Vagina (tissue), 2 donors: ENCODE results near the gene TOGARAM2. TPM values are rescaled to one million over a fixed set of nuclear protein-coding genes. Genes with fewer than 3 reads are reported as not detected.

Experiments used
- DNase-seq, 2 donors: peaks; one replicate each; pipeline ENCODE4 v3.0.0-alpha.2; 2017; ENCODE audit errors: extremely low spot score in 2 of 2
- H3K27ac ChIP-seq: fragments of 200-600 bp; sonication (generic); one replicate; pipeline ENCODE4 v1.5.1; 2019
- H3K27me3 ChIP-seq: fragments of 200-600 bp; sonication (generic); one replicate; pipeline ENCODE4 v1.5.1; 2019
- H3K36me3 ChIP-seq, 2 donors: fragments of 200-600 bp; sonication (generic); one replicate each; pipeline ENCODE4 v1.5.1; 2017 to 2019
- H3K4me1 ChIP-seq: fragments of 200-600 bp; sonication (generic); one replicate; pipeline ENCODE4 v1.5.1; 2019
- H3K4me3 ChIP-seq, 2 donors: fragments of 200-600 bp; sonication (generic); 1 replicate in 1 of 2; 2 replicates in 1 of 2; pipeline ENCODE4 v1.5.1; 2016 to 2019
- H3K9me3 ChIP-seq: fragments of 200-600 bp; sonication (generic); one replicate; pipeline ENCODE4 v1.5.1; 2019
- CTCF ChIP-seq, 3 experiments: fragments of 450-650 bp in 2 of 3; fragments of 200-600 bp in 1 of 3; sonication (generic) in 1 of 3; IDR thresholded peaks; one replicate each; pipeline ENCODE4 v1.5.1; 2017 to 2019; ENCODE audit warnings: antibody characterized with exemption in 3 of 3, mild to moderate bottlenecking in 2 of 3, moderate library complexity in 2 of 3
- POLR2A ChIP-seq, 2 donors: fragments of 450-650 bp; IDR thresholded peaks; one replicate each; pipeline ENCODE4 v1.6.1; 2017; ENCODE audit warnings: antibody characterized with exemption in 2 of 2, mild to moderate bottlenecking in 2 of 2, moderate library complexity in 2 of 2
- POLR2AphosphoS5 ChIP-seq, 2 donors: sonication (generic); formaldehyde crosslinking; IDR thresholded peaks; one replicate each; pipeline ENCODE4 v1.9.0; 2017; ENCODE audit warnings: antibody characterized with exemption in 2 of 2, mild to moderate bottlenecking in 2 of 2, low read depth in 1 of 2; ENCODE audit not compliant: insufficient read depth in 1 of 2
- intact Hi-C: fragments of 100-400 bp; cut with DNase I; formaldehyde crosslinking; loops from one replicate; pipeline ENCODE4 v1.15.1; 2023
- total RNA-seq: library from RNA; depleted of rRNA; stranded (reverse); fragments of >200 nt; gene quantifications from one replicate; pipeline ENCODE4 v1.2.3, GENCODE V29; 2016

TOGARAM2 gene
- total RNA-seq, 1 donor from 2014 or later: under 0.01 TPM

DNA sequence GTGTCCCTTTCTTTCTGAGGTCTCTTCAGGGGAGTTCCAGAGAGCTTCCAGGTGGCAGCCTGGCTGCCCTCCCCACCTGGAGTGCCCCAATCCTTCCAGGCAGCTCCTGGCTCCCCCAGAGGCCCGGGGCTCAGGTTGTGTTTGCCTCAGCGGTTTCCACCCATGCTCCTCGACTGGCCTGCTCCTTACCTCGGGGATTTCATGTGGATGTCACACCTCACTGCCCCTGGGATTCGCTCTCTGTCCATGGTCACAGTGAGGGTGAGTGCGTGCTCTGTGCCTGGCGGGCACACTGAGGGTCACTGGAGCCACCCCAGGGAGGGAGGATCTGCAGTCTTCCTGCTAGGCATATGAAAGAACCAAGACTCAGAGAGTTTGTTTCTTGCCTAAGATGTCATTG is 2.1 kb upstream of the TOGARAM2 start:
- Histone ChIP-seq H3K9me3 (no peaks in the 10 kb centered on the region), H3K27me3 (no peaks in the 10 kb centered on the region), H3K27ac (no peak overlapping the region), H3K4me1 (no peaks in the 10 kb centered on the region), H3K36me3 (no peaks in the 10 kb centered on the region), H3K4me3 (no peak overlapping the region)
- no peak for TF ChIP-seq POLR2A (IDR thresholded peaks at IDR 0.05)
- TF ChIP-seq CTCF (IDR thresholded peaks at IDR 0.05): no peak
- no peak for TF ChIP-seq POLR2AphosphoS5 (IDR thresholded peaks at IDR 0.05; ENCODE audit: insufficient read depth in 1 of 2, low read depth in 1 of 2)
- intact Hi-C loops: no loop called here
- DNase-seq: no peak

GRCh38 chr2:28979576-28980366 is 1.3 kb upstream of the TOGARAM2 start:
- intact Hi-C loops: no loop called here
- Histone ChIP-seq H3K27ac (no peak overlapping the region), H3K4me1 (no peaks in the 10 kb centered on the region), H3K36me3 (no peaks in the 10 kb centered on the region), H3K9me3 (no peaks in the 10 kb centered on the region), H3K4me3 (no peak overlapping the region), H3K27me3 (no peaks in the 10 kb centered on the region)
- no peak for DNase-seq
- TF ChIP-seq CTCF (IDR thresholded peaks at IDR 0.05) (no peak), POLR2AphosphoS5 (IDR thresholded peaks at IDR 0.05; ENCODE audit: insufficient read depth in 1 of 2, low read depth in 1 of 2) (no peak), POLR2A (IDR thresholded peaks at IDR 0.05) (no peak)

DNA sequence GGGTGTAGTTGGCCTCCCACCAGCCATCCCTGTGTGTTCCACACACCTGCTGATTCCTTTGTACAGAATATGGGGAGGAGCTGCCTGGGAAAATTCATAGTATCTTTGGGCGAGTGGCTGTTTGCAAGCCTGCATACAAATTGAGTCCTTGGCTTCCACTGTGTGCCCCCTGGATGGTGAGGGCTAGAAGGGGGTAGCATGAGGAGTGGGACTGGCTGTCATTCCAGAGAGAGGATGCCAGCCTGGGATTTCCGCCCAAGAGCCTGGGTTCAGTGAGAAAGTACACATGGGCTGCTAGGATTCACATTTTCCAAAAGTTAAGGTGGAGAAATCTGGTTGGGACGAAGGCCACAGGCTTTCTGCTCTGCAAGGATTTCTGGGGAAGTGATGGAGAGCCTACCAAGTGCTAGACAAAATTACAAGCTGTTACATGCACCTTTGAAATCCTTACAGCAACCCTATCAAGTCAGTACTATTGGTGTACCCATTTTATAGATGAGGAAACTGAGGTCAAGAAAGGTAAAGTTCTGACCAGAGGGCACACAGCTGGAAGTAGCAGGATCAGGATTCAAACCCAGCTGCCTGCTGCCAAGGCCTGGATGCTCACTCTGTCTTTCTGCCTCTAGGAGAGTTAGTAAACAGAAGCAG is 606 bp upstream of the TOGARAM2 start:
- DNase-seq: no peak
- H3K4me3 ChIP-seq: no peak overlapping the region
- TF ChIP-seq POLR2A (IDR thresholded peaks at IDR 0.05) (no peak), POLR2AphosphoS5 (IDR thresholded peaks at IDR 0.05; ENCODE audit: insufficient read depth in 1 of 2, low read depth in 1 of 2) (no peak), CTCF (IDR thresholded peaks at IDR 0.05) (no peak)
- no peaks in the 10 kb centered on the region for H3K36me3 ChIP-seq
- no peaks in the 10 kb centered on the region for H3K9me3 ChIP-seq
- no peaks in the 10 kb centered on the region for H3K4me1 ChIP-seq
- no peaks in the 10 kb centered on the region for H3K27me3 ChIP-seq
- H3K27ac ChIP-seq: no peak overlapping the region
- intact Hi-C loops: no loop called here

- Histone ChIP-seq H3K9me3 (no peaks in the 10 kb centered on the region), H3K4me3 (no peak overlapping the region), H3K27me3 (no peaks in the 10 kb centered on the region), H3K27ac (no peak overlapping the region), H3K36me3 (no peaks in the 10 kb centered on the region), H3K4me1 (no peaks in the 10 kb centered on the region)
- no peak for DNase-seq
- intact Hi-C loops: no loop called here
- TF ChIP-seq POLR2A (IDR thresholded peaks at IDR 0.05): no peak
Observed at GRCh38 chr2:28981620-28982376, 700 bp downstream of the TOGARAM2 start.

DNA sequence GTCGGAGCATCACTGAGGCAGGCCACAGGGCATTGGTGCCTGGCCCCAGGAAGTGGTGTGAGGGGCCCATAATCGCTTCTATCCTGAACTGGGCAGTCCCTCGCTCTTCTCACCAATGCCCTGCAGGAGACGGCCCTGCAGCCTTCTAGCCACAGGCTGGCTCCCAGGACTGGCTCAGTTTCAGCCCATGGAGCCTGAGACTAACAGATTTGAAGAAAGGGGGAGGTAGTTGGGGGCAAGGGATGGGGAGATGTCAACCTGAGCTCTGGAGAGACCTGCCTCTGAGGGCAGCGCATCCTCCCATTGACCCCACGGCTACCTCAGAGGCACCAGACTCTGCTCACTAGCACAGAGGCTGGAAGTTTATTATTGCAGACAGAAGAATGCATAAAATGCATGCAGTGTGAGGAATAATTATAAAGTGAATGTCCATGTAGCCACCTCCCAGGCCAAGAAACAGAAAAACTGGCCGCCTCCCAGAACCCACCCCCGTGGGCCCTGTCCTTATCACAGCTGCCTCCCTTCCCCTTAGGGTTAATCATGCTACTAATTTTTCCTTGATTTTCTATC is 1.4 kb downstream of the TOGARAM2 start:
- Histone ChIP-seq H3K27me3 (no peaks in the 10 kb centered on the region), H3K27ac (no peak overlapping the region), H3K4me3 (no peak overlapping the region), H3K36me3 (no peaks in the 10 kb centered on the region), H3K9me3 (no peaks in the 10 kb centered on the region), H3K4me1 (no peaks in the 10 kb centered on the region)
- intact Hi-C loops: no loop called here
- no peak for DNase-seq
- TF ChIP-seq POLR2A (IDR thresholded peaks at IDR 0.05) (no peak), CTCF (IDR thresholded peaks at IDR 0.05) (no peak), POLR2AphosphoS5 (IDR thresholded peaks at IDR 0.05; ENCODE audit: insufficient read depth in 1 of 2, low read depth in 1 of 2) (no peak)
